OCI-LY7 (cell line): ENCODE results near the gene PCDH17. TPM values are rescaled to one million over a fixed set of nuclear protein-coding genes. Genes with fewer than 3 reads are reported as not detected.

Source experiments
- BruUV-seq: library from RNA; stranded (reverse); fragments of 400-500 nt; replicated peaks from 2 replicates; lab custom pipeline; 2021; lab: Mats Ljungman, UMichigan
- CTCF ChIA-PET: fragments of 300-600 bp; sonication (Branson Sonifier 250); formaldehyde crosslinking; loops from one replicate; lab custom pipeline; 2022; ENCODE audit warnings: antibody characterized with exemption; ENCODE audit not compliant: unreplicated experiment; lab: Charles Lee
- POLR2A ChIA-PET: fragments of 300-600 bp; sonication (Branson Sonifier 250); formaldehyde crosslinking; loops from one replicate; lab custom pipeline; 2022; ENCODE audit warnings: antibody characterized with exemption; lab: Charles Lee
- DNase-seq: peaks from one replicate; pipeline ENCODE4 v3.0.0-alpha.2; 2015; ENCODE audit warnings: low spot score
- H2AFZ ChIP-seq: fragments of 200-600 bp; sonication (generic), shearing (Covaris generic); 2 replicates; pipeline ENCODE4 v1.6.1; 2014; ENCODE audit warnings: mild to moderate bottlenecking, antibody characterized with exemption, low read length, moderate library complexity
- H3K27ac ChIP-seq: fragments of 200-600 bp; sonication (generic); 2 replicates; pipeline ENCODE4 v1.5.1; 2014; ENCODE audit warnings: mixed run types, low read depth, mild to moderate bottlenecking, moderate library complexity, low read length, inconsistent platforms; ENCODE audit not compliant: poor library complexity, severe bottlenecking
- H3K36me3 ChIP-seq: fragments of 200-600 bp; sonication (generic); 2 replicates; pipeline ENCODE4 v1.6.1; 2014; ENCODE audit warnings: mild to moderate bottlenecking, antibody characterized with exemption, low read length, moderate library complexity, mixed read lengths; ENCODE audit not compliant: insufficient read depth
- H3K4me1 ChIP-seq: fragments of 200-600 bp; sonication (generic); 2 replicates; pipeline ENCODE4 v1.5.1; 2014; ENCODE audit warnings: mild to moderate bottlenecking, low read length; ENCODE audit not compliant: insufficient read depth, poor library complexity, severe bottlenecking
- H3K4me2 ChIP-seq: fragments of 200-600 bp; sonication (generic); 2 replicates; pipeline ENCODE4 v1.6.1; 2014; ENCODE audit warnings: mild to moderate bottlenecking, low read length
- H3K4me3 ChIP-seq: fragments of 200-600 bp; sonication (generic); 2 replicates; pipeline ENCODE4 v1.5.1; 2014; ENCODE audit warnings: mild to moderate bottlenecking, low read depth, low read length; ENCODE audit not compliant: poor library complexity, severe bottlenecking
- H3K79me2 ChIP-seq: fragments of 200-600 bp; sonication (generic); 2 replicates; pipeline ENCODE4 v1.6.1; 2016; ENCODE audit warnings: low read depth, mild to moderate bottlenecking, low read length, moderate library complexity, mixed read lengths; ENCODE audit not compliant: insufficient read depth
- H3K9me2 ChIP-seq: fragments of 200-600 bp; sonication (generic); 2 replicates; pipeline ENCODE4 v1.6.1; 2016; ENCODE audit warnings: mild to moderate bottlenecking, low read length, mixed read lengths; ENCODE audit not compliant: insufficient read depth
- H3K9me3 ChIP-seq: fragments of 200-600 bp; sonication (generic); 2 replicates; pipeline ENCODE4 v1.6.1; 2014; ENCODE audit warnings: mild to moderate bottlenecking, mixed run types, low read length, mixed read lengths
- H4K20me1 ChIP-seq: fragments of 200-600 bp; sonication (generic); 2 replicates; pipeline ENCODE4 v1.6.1; 2014; ENCODE audit warnings: mild to moderate bottlenecking, antibody characterized with exemption, low read length, moderate library complexity, mixed read lengths; ENCODE audit not compliant: insufficient read depth
- CTCF ChIP-seq: fragments of 200-600 bp; sonication (generic); conservative IDR thresholded peaks from 2 replicates; pipeline ENCODE4 v1.5.1; 2014; ENCODE audit warnings: mild to moderate bottlenecking, antibody characterized with exemption, low read length, moderate library complexity, mixed read lengths
- EZH2phosphoT487 ChIP-seq: fragments of 200-600 bp; sonication (generic); IDR thresholded peaks from 2 replicates; pipeline ENCODE4 v1.6.1; 2018; ENCODE audit warnings: low read depth, borderline replicate concordance, mild to moderate bottlenecking, mixed run types, antibody characterized with exemption, low read length, moderate library complexity, mixed read lengths
- intact Hi-C: fragments of 100-400 bp; cut with micrococcal nuclease; formaldehyde crosslinking; loops from one replicate; pipeline ENCODE4 v1.10.0; 2022; ENCODE audit not compliant: unreplicated experiment
- total RNA-seq, 2 experiments: library from RNA; depleted of rRNA in 1 of 2; stranded (reverse); fragments of >200 nt in 1 of 2; shearing (Covaris generic) in 1 of 2; gene quantifications; 2 replicates each; pipeline ENCODE4 v1.2.3, GENCODE V29; 2014 to 2022

Gene PCDH17
- total RNA-seq, 2 experiments from 2014 or later, result not detected

DNA sequence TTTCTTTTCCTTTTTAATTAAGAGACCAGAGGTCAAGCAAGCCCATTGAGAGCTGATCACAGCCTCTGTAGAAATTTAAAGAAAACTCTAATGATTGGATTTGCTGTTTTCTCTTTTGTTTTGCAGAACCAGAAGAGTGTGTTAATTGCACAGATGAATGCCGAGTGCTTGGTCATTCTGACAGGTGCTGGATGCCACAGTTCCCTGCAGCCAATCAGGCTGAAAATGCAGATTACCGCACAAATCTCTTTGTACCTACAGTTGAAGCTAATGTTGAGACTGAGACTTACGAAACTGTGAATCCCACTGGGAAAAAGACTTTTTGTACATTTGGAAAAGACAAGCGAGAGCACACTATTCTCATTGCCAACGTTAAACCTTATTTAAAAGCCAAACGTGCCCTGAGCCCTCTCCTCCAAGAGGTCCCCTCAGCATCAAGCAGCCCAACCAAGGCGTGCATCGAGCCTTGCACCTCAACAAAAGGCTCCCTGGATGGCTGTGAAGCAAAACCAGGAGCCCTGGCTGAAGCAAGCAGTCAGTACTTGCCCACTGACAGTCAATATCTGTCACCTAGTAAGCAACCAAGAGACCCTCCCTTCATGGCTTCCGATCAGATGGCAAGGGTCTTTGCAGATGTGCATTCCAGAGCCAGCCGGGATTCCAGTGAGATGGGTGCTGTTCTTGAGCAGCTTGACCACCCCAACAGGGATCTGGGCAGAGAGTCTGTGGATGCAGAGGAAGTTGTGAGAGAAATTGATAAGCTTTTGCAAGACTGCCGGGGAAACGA lies 93.1 kb downstream of the PCDH17 start:
- TF ChIP-seq EZH2phosphoT487 (no peak), CTCF (no peak)
- H3K79me2 ChIP-seq, result no peaks in the 10 kb centered on the region
- no peak for DNase-seq
- no peak overlapping the region for H3K4me3 ChIP-seq
- no peak overlapping the region for H3K27ac ChIP-seq
- no peaks in the 10 kb centered on the region for H3K4me1 ChIP-seq
- no peaks in the 10 kb centered on the region for H3K9me2 ChIP-seq
- no TSS peak for BruUV-seq
- ChIA-PET POLR2A (no interaction called here), CTCF (no interaction called here)
- H3K4me2 ChIP-seq, result no peak overlapping the region
- H2AFZ ChIP-seq, result no peak overlapping the region
- no peaks in the 10 kb centered on the region for H3K9me3 ChIP-seq
- no peaks in the 10 kb centered on the region for H3K36me3 ChIP-seq
- no peaks in the 10 kb centered on the region for H4K20me1 ChIP-seq
- intact Hi-C loops, result no loop called here

DNA sequence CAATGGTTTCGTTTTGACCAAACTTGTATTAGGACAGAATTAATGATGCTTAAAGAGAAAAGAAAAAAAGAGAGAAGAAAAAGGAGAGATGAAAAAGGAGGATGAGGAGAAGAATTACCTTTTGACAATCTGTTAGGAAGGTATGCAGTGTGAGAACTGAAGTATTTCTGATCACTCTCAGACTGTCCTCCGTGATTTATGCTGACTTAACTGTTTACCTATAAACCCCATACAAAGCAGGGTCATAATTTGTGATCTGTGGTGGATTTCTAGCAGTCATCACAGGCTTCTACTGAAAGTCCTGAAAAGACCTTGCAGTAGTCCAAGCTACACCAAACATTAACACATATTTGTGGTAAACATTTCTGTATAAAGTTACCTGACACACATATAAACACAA lies 93.9 kb downstream of the PCDH17 start:
- H3K9me3 ChIP-seq, result no peaks in the 10 kb centered on the region
- H3K36me3 ChIP-seq, result no peaks in the 10 kb centered on the region
- BruUV-seq, result no TSS peak
- H3K27ac ChIP-seq, result no peak overlapping the region
- H3K4me3 ChIP-seq, result no peak overlapping the region
- H3K79me2 ChIP-seq, result no peaks in the 10 kb centered on the region
- H3K9me2 ChIP-seq, result no peaks in the 10 kb centered on the region
- POLR2A ChIA-PET, result interaction anchor here (1.5 kb wide), 1 partner anchor 15 kb away, joined by 4 read pairs; no protein-coding TSS in a partner anchor
- no peak for TF ChIP-seq EZH2phosphoT487
- TF ChIP-seq CTCF, result no peak
- no peaks in the 10 kb centered on the region for H4K20me1 ChIP-seq
- CTCF ChIA-PET, result no interaction called here
- no peaks in the 10 kb centered on the region for H3K4me1 ChIP-seq
- intact Hi-C loops, result no loop called here
- H2AFZ ChIP-seq, result no peak overlapping the region
- no peak for DNase-seq
- no peak overlapping the region for H3K4me2 ChIP-seq

DNA sequence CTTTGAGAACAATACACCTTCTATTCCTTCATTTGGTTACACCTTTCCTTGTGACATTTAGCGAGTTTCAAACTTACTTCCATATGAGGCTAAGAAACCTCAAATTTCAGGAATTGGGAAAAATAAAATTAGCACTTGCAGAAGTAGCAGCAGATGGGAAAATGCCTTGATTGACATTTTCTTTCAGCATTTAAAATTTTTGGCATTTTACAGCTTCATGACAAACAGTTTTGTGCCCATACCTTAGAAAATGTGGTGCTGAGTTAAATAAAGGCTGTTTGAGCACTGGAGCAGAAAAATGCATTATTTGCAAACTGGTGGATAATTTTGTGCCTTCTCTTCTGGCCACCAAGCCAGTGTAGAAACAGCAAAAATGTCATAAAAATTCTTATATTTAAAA lies 95.4 kb downstream of the PCDH17 start:
- no peak for TF ChIP-seq EZH2phosphoT487
- TF ChIP-seq CTCF, result no peak
- Histone ChIP-seq H3K4me2 (no peak overlapping the region), H3K9me2 (no peaks in the 10 kb centered on the region), H3K79me2 (no peaks in the 10 kb centered on the region), H3K36me3 (no peaks in the 10 kb centered on the region), H3K4me3 (no peak overlapping the region), H2AFZ (no peak overlapping the region), H3K9me3 (no peaks in the 10 kb centered on the region), H4K20me1 (no peaks in the 10 kb centered on the region), H3K4me1 (no peaks in the 10 kb centered on the region), H3K27ac (no peak overlapping the region)
- POLR2A ChIA-PET, result interaction anchor here (1.5 to 1.7 kb wide), 2 partner anchors 16 to 23 kb away, joined by 4 read pairs; no protein-coding TSS in a partner anchor
- DNase-seq, result no peak
- intact Hi-C loops, result no loop called here
- CTCF ChIA-PET, result no interaction called here
- BruUV-seq, result no TSS peak
